GM23338 (cell line): ENCODE results near the gene RPL37A. TPM values are rescaled to one million over a fixed set of nuclear protein-coding genes. Genes with fewer than 3 reads are reported as not detected.

Source experiments
- ATAC-seq: fragments of 200-7000 bp; cut with Tn5 transposase; 3 replicates; pipeline ENCODE4 v1.9.1; 2020
- DNase-seq: peaks from one replicate; pipeline ENCODE4 v3.0.0-alpha.2; 2015; ENCODE audit warnings: low spot score
- H2AFZ ChIP-seq: fragments of 200-600 bp; sonication (generic); 2 replicates; pipeline ENCODE4 v1.8.0; 2016; ENCODE audit warnings: antibody characterized with exemption, mild to moderate bottlenecking, moderate library complexity
- H3F3A ChIP-seq: fragments of 200-600 bp; sonication (generic); replicated peaks from 2 replicates; pipeline ENCODE4 v1.8.0; 2017; ENCODE audit warnings: antibody characterized with exemption, mixed run types, low read depth
- H3K27ac ChIP-seq: fragments of 200-600 bp; sonication (generic); 2 replicates; pipeline ENCODE4 v1.6.1; 2016; ENCODE audit warnings: low read depth
- H3K27me3 ChIP-seq: fragments of 200-600 bp; sonication (generic); 2 replicates; pipeline ENCODE4 v1.8.0; 2016; ENCODE audit warnings: mild to moderate bottlenecking, mixed run types, moderate library complexity; ENCODE audit not compliant: insufficient read depth
- H3K36me3 ChIP-seq: fragments of 200-600 bp; sonication (generic); 2 replicates; pipeline ENCODE4 v1.8.0; 2016; ENCODE audit warnings: mild to moderate bottlenecking; ENCODE audit not compliant: insufficient read depth
- H3K4me1 ChIP-seq: fragments of 200-600 bp; sonication (generic); 2 replicates; pipeline ENCODE4 v1.8.0; 2016; ENCODE audit warnings: mild to moderate bottlenecking, moderate library complexity; ENCODE audit not compliant: insufficient read depth
- H3K4me2 ChIP-seq: fragments of 200-600 bp; sonication (generic); 2 replicates; pipeline ENCODE4 v1.7.1; 2017; ENCODE audit warnings: mixed run types
- H3K4me3 ChIP-seq: fragments of 200-600 bp; sonication (generic); 2 replicates; pipeline ENCODE4 v1.6.1; 2016; ENCODE audit warnings: mixed run types
- H3K79me2 ChIP-seq: fragments of 200-600 bp; sonication (generic); replicated peaks from 2 replicates; pipeline ENCODE4 v1.8.0; 2017; ENCODE audit warnings: mild to moderate bottlenecking; ENCODE audit not compliant: insufficient read depth
- H3K9me2 ChIP-seq: fragments of 200-600 bp; sonication (generic); 2 replicates; pipeline ENCODE4 v1.8.0; 2017; ENCODE audit not compliant: insufficient read depth
- H4K20me1 ChIP-seq: fragments of 200-600 bp; sonication (generic); replicated peaks from 2 replicates; pipeline ENCODE4 v1.8.0; 2017; ENCODE audit warnings: mild to moderate bottlenecking; ENCODE audit not compliant: insufficient read depth
- H3K27ac Mint-ChIP-seq: 2 replicates; pipeline ENCODE4 v1.8.0; 2020; ENCODE audit warnings: inconsistent platforms, mild to moderate bottlenecking, moderate library complexity, mixed read lengths
- H3K27me3 Mint-ChIP-seq: 3 replicates; pipeline ENCODE4 v1.8.0; 2022; ENCODE audit warnings: low read depth, mild to moderate bottlenecking, moderate library complexity, mixed read lengths, inconsistent platforms; ENCODE audit not compliant: insufficient read depth, poor library complexity
- H3K36me3 Mint-ChIP-seq: 3 replicates; pipeline ENCODE4 v1.8.0; 2021; ENCODE audit warnings: low read depth, mild to moderate bottlenecking, inconsistent platforms, moderate library complexity, mixed read lengths
- H3K4me1 Mint-ChIP-seq: 3 replicates; pipeline ENCODE4 v1.8.0; 2020; ENCODE audit warnings: mild to moderate bottlenecking, inconsistent platforms, mixed read lengths
- H3K4me3 Mint-ChIP-seq: 3 replicates; pipeline ENCODE4 v1.8.0; 2021; ENCODE audit warnings: moderate library complexity, mild to moderate bottlenecking, inconsistent platforms, mixed read lengths
- H3K9me3 Mint-ChIP-seq: 3 replicates; pipeline ENCODE4 v1.8.0; 2020; ENCODE audit warnings: moderate library complexity, mild to moderate bottlenecking, inconsistent platforms, mixed read lengths
- CREB1 ChIP-seq: fragments of 250-450 bp; sonication (Bioruptor Pico); IDR thresholded peaks from 2 replicates; pipeline ENCODE4 v1.5.0; 2020; ENCODE audit warnings: low read depth, mild to moderate bottlenecking, moderate library complexity
- ETS1 ChIP-seq: IDR thresholded peaks from 2 replicates; pipeline ENCODE4 v1.6.1; 2016; ENCODE audit warnings: antibody characterized with exemption
- EZH2 ChIP-seq: fragments of 200-600 bp; sonication (generic); IDR thresholded peaks from one replicate; pipeline ENCODE4 v1.8.0; 2017; ENCODE audit warnings: antibody characterized with exemption, mild to moderate bottlenecking, low read depth; ENCODE audit not compliant: unreplicated experiment
- EZH2phosphoT487 ChIP-seq: fragments of 200-600 bp; sonication (generic); IDR thresholded peaks from one replicate; pipeline ENCODE4 v1.8.1; 2018; ENCODE audit warnings: antibody characterized with exemption; ENCODE audit not compliant: unreplicated experiment
- JUNB ChIP-seq: IDR thresholded peaks from one replicate; pipeline ENCODE4 v1.6.1; 2016; ENCODE audit warnings: antibody characterized with exemption; ENCODE audit not compliant: unreplicated experiment
- NANOG ChIP-seq: IDR thresholded peaks from 2 replicates; pipeline ENCODE4 v1.6.1; 2016; ENCODE audit warnings: antibody characterized with exemption, borderline replicate concordance
- POLR2AphosphoS5 ChIP-seq: IDR thresholded peaks from 2 replicates; pipeline ENCODE4 v1.6.1; 2016; ENCODE audit warnings: antibody characterized with exemption, low read depth
- REST ChIP-seq: IDR thresholded peaks from one replicate; pipeline ENCODE4 v1.6.1; 2018; ENCODE audit warnings: antibody characterized with exemption; ENCODE audit not compliant: unreplicated experiment
- STAT1 ChIP-seq: IDR thresholded peaks from one replicate; pipeline ENCODE4 v1.6.1; 2016; ENCODE audit warnings: antibody characterized with exemption; ENCODE audit not compliant: unreplicated experiment
- ZNF114 ChIP-seq: fragments of 250-450 bp; sonication (Bioruptor Pico); IDR thresholded peaks from 2 replicates; pipeline ENCODE4 v1.5.0; 2020; ENCODE audit warnings: mild to moderate bottlenecking, moderate library complexity
- ZNF331 ChIP-seq: fragments of 250-450 bp; sonication (Bioruptor Pico); IDR thresholded peaks from 2 replicates; pipeline ENCODE4 v1.5.0; 2020; ENCODE audit warnings: low read depth, mild to moderate bottlenecking, moderate library complexity
- ZNF462 ChIP-seq: fragments of 250-450 bp; sonication (Bioruptor Pico); IDR thresholded peaks from 2 replicates; pipeline ENCODE4 v1.5.0; 2020; ENCODE audit warnings: mild to moderate bottlenecking, moderate library complexity
- polyA plus RNA-seq: library from polyadenylated mRNA; unstranded; fragments of >200 nt; fragmentation: Nextera tagmentation; extraction: Ambion mirVana; gene quantifications from 2 replicates; pipeline ENCODE4 v1.2.1, GENCODE V29; 2016
- total RNA-seq: library from RNA; depleted of rRNA; stranded (reverse); fragments of >200 nt; shearing (Covaris generic); gene quantifications from 2 replicates; pipeline ENCODE4 v1.2.3, GENCODE V29; 2014
- TF ChIP-seq, protein P1 (sequence below), 2 experiments: fragments of 200-600 bp in 1 of 2; sonication (generic) in 1 of 2; conservative IDR thresholded peaks; 2 replicates each; pipeline versions ENCODE4 v1.5.1 to v1.6.1; 2016 to 2017; ENCODE audit warnings: antibody characterized with exemption in 2 of 2, low read depth in 2 of 2, mild to moderate bottlenecking in 2 of 2, moderate library complexity in 1 of 2

RPL37A gene
- total and polyA plus RNA-seq, 2 experiments from 2014 or later: 1,118 to 5,036 TPM

- H3K4me1 Mint-ChIP-seq: peaks cover 11% of the 10 kb centered on the region
- Histone ChIP-seq H3F3A (no peaks in the 10 kb centered on the region), H3K4me3 (no peak overlapping the region), H3K9me2 (no peaks in the 10 kb centered on the region), H3K79me2 (0 out of 2 replicates have a peak, but pooled peaks cover 6% of the 10 kb centered on the region), H3K36me3 (no peaks in the 10 kb centered on the region), H2AFZ (peak overlapping the region; percentile 80; the same call in 1 of the 2 replicates), H4K20me1 (no peaks in the 10 kb centered on the region), H3K27me3 (no peaks in the 10 kb centered on the region), H3K4me1 (peaks cover 4% of the 10 kb centered on the region; the same call in 1 of the 2 replicates), H3K27ac (no peak overlapping the region), H3K4me2 (no peak overlapping the region)
- DNase-seq (no peak), ATAC-seq (peak; percentile 42; the same call in 2 of the 3 replicates)
- H3K9me3 Mint-ChIP-seq: no peaks in the 10 kb centered on the region
- TF ChIP-seq NANOG (no peak), ZNF462 (CRISPR knock-in tag) (no peak), JUNB (no peak), ZNF114 (CRISPR knock-in tag) (no peak), REST (no peak), EZH2 (no peak), ETS1 (no peak), CREB1 (CRISPR knock-in tag) (no peak), EZH2phosphoT487 (no peak), ZNF331 (CRISPR knock-in tag) (no peak), POLR2AphosphoS5 (no peak), STAT1 (no peak)
- TF ChIP-seq, protein P1, sequence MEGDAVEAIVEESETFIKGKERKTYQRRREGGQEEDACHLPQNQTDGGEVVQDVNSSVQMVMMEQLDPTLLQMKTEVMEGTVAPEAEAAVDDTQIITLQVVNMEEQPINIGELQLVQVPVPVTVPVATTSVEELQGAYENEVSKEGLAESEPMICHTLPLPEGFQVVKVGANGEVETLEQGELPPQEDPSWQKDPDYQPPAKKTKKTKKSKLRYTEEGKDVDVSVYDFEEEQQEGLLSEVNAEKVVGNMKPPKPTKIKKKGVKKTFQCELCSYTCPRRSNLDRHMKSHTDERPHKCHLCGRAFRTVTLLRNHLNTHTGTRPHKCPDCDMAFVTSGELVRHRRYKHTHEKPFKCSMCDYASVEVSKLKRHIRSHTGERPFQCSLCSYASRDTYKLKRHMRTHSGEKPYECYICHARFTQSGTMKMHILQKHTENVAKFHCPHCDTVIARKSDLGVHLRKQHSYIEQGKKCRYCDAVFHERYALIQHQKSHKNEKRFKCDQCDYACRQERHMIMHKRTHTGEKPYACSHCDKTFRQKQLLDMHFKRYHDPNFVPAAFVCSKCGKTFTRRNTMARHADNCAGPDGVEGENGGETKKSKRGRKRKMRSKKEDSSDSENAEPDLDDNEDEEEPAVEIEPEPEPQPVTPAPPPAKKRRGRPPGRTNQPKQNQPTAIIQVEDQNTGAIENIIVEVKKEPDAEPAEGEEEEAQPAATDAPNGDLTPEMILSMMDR (conservative IDR thresholded peaks at IDR 0.05; ENCODE audit: low read depth in 2 of 2): no peak
- no peak overlapping the region for H3K27ac Mint-ChIP-seq
- no peaks in the 10 kb centered on the region for H3K36me3 Mint-ChIP-seq
- H3K4me3 Mint-ChIP-seq: no peak overlapping the region
- H3K27me3 Mint-ChIP-seq: no peaks in the 10 kb centered on the region
Observed at GRCh38 chr2:216492597-216493333, 5.9 kb upstream of the RPL37A start.
